DND-41 (cell line): ENCODE measurements around the gene GCKR.

Source experiments
- ATAC-seq: fragments of 200-7000 bp; cut with Tn5 transposase; 3 replicates; pipeline ENCODE4 v1.9.1; 2021; ENCODE audit warnings: low read depth; ENCODE audit not compliant: insufficient read depth
- DNase-seq: peaks from one replicate; pipeline ENCODE4 v3.0.0-alpha.2; 2020
- H2AFZ ChIP-seq: 2 replicates; pipeline ENCODE4 v1.6.0; 2012; ENCODE audit warnings: low read depth, low read length
- H3K27ac ChIP-seq: 2 replicates; pipeline ENCODE4 v1.5.1; 2012; ENCODE audit warnings: low read length, inconsistent platforms
- H3K27me3 ChIP-seq: fragments of 200-600 bp; sonication (generic); 2 replicates; pipeline ENCODE4 v1.6.0; 2012; ENCODE audit warnings: low read length, mild to moderate bottlenecking, inconsistent platforms; ENCODE audit not compliant: insufficient read depth, poor library complexity
- H3K36me3 ChIP-seq: 2 replicates; pipeline ENCODE4 v1.5.1; 2012; ENCODE audit warnings: low read length, inconsistent platforms; ENCODE audit not compliant: insufficient read depth
- H3K4me1 ChIP-seq: 2 replicates; pipeline ENCODE4 v1.5.1; 2012; ENCODE audit warnings: mild to moderate bottlenecking, low read length; ENCODE audit not compliant: insufficient read depth
- H3K4me2 ChIP-seq: 2 replicates; pipeline ENCODE4 v1.6.0; 2012; ENCODE audit warnings: mild to moderate bottlenecking, moderate library complexity, low read length, inconsistent platforms; ENCODE audit not compliant: insufficient read depth
- H3K4me3 ChIP-seq, 2 experiments: fragments of 200-600 bp in 1 of 2; shearing (Covaris generic) in 1 of 2; 2 replicates each; pipeline ENCODE4 v1.5.1; 2012 to 2016; ENCODE audit warnings: inconsistent platforms in 2 of 2, low read length in 2 of 2, mild to moderate bottlenecking in 2 of 2, low read depth in 1 of 2, moderate library complexity in 1 of 2
- H3K79me2 ChIP-seq: 2 replicates; pipeline ENCODE4 v1.6.0; 2012; ENCODE audit warnings: low read length, inconsistent platforms; ENCODE audit not compliant: insufficient read depth
- H3K9ac ChIP-seq: 2 replicates; pipeline ENCODE4 v1.6.0; 2012; ENCODE audit warnings: low read depth, mild to moderate bottlenecking, inconsistent platforms, low read length, moderate library complexity
- H3K9me3 ChIP-seq: 2 replicates; pipeline ENCODE4 v1.5.1; 2012; ENCODE audit warnings: low read length, moderate library complexity, mild to moderate bottlenecking, inconsistent platforms; ENCODE audit not compliant: insufficient read depth, severe bottlenecking
- H4K20me1 ChIP-seq: 2 replicates; pipeline ENCODE4 v1.6.0; 2012; ENCODE audit warnings: low read length; ENCODE audit not compliant: insufficient read depth
- CTCF ChIP-seq: IDR thresholded peaks from 2 replicates; pipeline ENCODE4 v1.5.1; 2012; ENCODE audit warnings: borderline replicate concordance, low read length, moderate library complexity, mild to moderate bottlenecking; ENCODE audit not compliant: poor library complexity, severe bottlenecking; ENCODE audit errors: extremely low read depth
- EZH2 ChIP-seq: IDR thresholded peaks from 3 replicates; pipeline ENCODE4 v1.6.1; 2012; ENCODE audit warnings: borderline replicate concordance, low read depth, mild to moderate bottlenecking, moderate library complexity, low read length, inconsistent platforms; ENCODE audit not compliant: severe bottlenecking

GCKR gene, protein sequence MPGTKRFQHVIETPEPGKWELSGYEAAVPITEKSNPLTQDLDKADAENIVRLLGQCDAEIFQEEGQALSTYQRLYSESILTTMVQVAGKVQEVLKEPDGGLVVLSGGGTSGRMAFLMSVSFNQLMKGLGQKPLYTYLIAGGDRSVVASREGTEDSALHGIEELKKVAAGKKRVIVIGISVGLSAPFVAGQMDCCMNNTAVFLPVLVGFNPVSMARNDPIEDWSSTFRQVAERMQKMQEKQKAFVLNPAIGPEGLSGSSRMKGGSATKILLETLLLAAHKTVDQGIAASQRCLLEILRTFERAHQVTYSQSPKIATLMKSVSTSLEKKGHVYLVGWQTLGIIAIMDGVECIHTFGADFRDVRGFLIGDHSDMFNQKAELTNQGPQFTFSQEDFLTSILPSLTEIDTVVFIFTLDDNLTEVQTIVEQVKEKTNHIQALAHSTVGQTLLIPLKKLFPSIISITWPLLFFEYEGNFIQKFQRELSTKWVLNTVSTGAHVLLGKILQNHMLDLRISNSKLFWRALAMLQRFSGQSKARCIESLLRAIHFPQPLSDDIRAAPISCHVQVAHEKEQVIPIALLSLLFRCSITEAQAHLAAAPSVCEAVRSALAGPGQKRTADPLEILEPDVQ

DNA sequence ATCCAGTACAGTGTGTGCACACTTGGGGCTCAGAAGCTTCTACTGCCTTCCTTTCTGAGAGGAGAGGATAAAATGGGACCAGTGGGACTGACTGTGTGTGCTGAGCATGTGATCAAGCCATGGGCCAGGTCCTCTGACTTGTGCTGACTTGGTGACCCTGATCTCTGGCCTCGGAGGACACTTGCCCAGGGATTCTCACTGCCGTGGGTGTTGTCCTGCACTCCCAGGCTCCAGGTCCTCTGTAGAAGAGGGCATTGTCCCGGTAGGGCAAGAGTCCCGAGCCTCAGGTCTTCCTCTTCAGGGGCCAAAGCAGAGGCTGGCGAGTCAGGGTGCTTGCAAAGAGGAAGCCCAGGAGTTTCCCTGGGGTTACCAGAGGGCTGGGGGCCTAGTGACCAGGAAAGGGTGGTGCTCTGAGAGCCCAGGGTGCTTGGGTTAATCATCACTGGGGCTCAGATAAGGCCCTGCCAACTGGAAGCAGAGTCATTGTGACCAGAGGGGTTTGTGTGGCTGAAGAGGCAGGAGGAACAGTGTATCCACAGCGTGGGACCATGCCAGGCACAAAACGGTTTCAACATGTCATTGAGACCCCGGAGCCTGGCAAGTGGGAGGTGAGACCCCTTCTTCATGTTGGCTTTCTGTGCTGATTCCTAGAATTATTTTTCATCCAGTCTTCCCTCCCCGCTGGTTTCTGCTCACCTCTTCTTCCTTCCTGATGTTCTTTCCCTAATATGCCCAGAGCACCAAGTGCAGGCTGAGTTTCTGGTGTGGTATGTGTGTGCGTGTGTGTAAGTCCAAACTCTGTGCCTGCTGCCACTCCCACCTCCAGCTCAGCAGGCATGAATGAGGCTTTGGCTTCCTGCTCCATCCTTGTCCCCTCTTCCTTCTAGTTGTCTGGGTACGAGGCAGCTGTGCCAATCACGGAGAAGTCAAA is at the start of gene GCKR:
Gene GCKR (plus strand): TSS at position 483 of the 931 bp plus-strand sequence. CDS start 66 bp downstream, at position 549.
- H2AFZ ChIP-seq = no peak within 1 kb of the TSS
- TF ChIP-seq CTCF = no peak
- no peak for TF ChIP-seq EZH2
- H3K4me2 ChIP-seq = no peak within 1 kb of the TSS
- H3K4me1 ChIP-seq = no peaks in the 10 kb centered on the region
- no peak within 1 kb of the TSS for H3K9ac ChIP-seq
- no peak for ATAC-seq
- H3K27me3 ChIP-seq = peaks cover 8% of the 10 kb centered on the region
- H3K4me3 ChIP-seq = no peak within 1 kb of the TSS
- no peak within 1 kb of the TSS for H3K27ac ChIP-seq
- no peaks in the 10 kb centered on the region for H3K36me3 ChIP-seq
- H3K79me2 ChIP-seq = no peaks in the 10 kb centered on the region
- DNase-seq = no peak
- H3K9me3 ChIP-seq = no peaks in the 10 kb centered on the region
- no peaks in the 10 kb centered on the region for H4K20me1 ChIP-seq

- TF ChIP-seq EZH2 (no peak), CTCF (no peak)
- no peaks in the 10 kb centered on the region for H3K4me1 ChIP-seq
- H4K20me1 ChIP-seq = no peaks in the 10 kb centered on the region; the same call in 1 of the 2 replicates
- H3K27ac ChIP-seq = no peak overlapping the region
- ATAC-seq (no peak), DNase-seq (no peak)
- no peaks in the 10 kb centered on the region for H3K36me3 ChIP-seq
- H2AFZ ChIP-seq = no peak overlapping the region
- H3K9ac ChIP-seq = no peak overlapping the region
- no peak overlapping the region for H3K4me3 ChIP-seq
- no peak overlapping the region for H3K4me2 ChIP-seq
- peaks cover 5% of the 10 kb centered on the region for H3K27me3 ChIP-seq
- H3K79me2 ChIP-seq = no peaks in the 10 kb centered on the region
- H3K9me3 ChIP-seq = no peaks in the 10 kb centered on the region
These were observed 48.3 kb upstream of the GCKR start for GRCh38 chr2:27448381-27448780.

DNA sequence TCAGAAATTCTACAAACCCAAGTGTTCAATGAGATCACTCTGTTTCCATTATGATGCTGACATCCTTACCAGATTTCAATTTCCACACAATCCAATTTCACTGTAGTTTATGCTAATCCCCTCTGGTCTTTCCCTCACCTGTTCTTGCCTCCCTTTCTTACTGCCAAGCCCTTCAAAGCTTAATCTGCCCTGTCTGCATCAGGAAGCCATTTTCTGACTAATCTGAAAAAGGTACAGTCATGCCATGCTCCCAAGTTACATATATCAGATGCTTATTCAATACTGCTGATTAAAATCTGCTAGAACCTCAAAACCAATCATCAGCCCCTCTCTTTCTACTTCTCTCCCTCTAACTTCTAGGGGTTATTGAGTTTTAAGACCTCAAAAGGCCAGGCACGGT is 45.5 kb upstream of the GCKR start:
- H4K20me1 ChIP-seq = no peaks in the 10 kb centered on the region; the same call in 1 of the 2 replicates
- H3K36me3 ChIP-seq = no peaks in the 10 kb centered on the region
- no peak for TF ChIP-seq CTCF
- no peak for TF ChIP-seq EZH2
- H3K9me3 ChIP-seq = no peaks in the 10 kb centered on the region
- H3K9ac ChIP-seq = no peak overlapping the region
- no peak overlapping the region for H3K27ac ChIP-seq
- H3K79me2 ChIP-seq = no peaks in the 10 kb centered on the region
- H2AFZ ChIP-seq = no peak overlapping the region
- H3K4me1 ChIP-seq = no peaks in the 10 kb centered on the region
- peaks cover 5% of the 10 kb centered on the region for H3K27me3 ChIP-seq
- DNase-seq (no peak), ATAC-seq (no peak)
- no peak overlapping the region for H3K4me2 ChIP-seq
- H3K4me3 ChIP-seq = no peak overlapping the region
